Measurements from ENCODE around the gene CAMTA1. TPM values are rescaled to one million over a fixed set of nuclear protein-coding genes. Genes with fewer than 3 reads are reported as not detected.

The CAMTA1 gene
- total and polyA plus RNA-seq, 9 of the 15 experiments (the other 6 are each of a cell fraction or from before 2014, with no cell fraction given): 43.9 to 161 (median 65.9) TPM

GRCh38 chr1:7783826-7784491 lies 998.7 kb downstream of the CAMTA1 start, which contains the start of gene PER3 (continued):
- no peak for TF ChIP-seq TRIM24 (IDR thresholded peaks at IDR 0.05)
- TF ChIP-seq NR2C2 (CRISPR knock-in tag; IDR thresholded peaks at IDR 0.05): no peak
- peak; percentile 76 for TF ChIP-seq NR2C2 (tag; IDR thresholded peaks at IDR 0.05)
- TF ChIP-seq BMI1 (IDR thresholded peaks at IDR 0.05; ENCODE audit: low read length): no peak
- TF ChIP-seq HNRNPUL1 (IDR thresholded peaks at IDR 0.05; ENCODE audit: low read length): no peak
- no peak for TF ChIP-seq ZZZ3 (IDR thresholded peaks at IDR 0.05)
- no peak for TF ChIP-seq SFPQ (IDR thresholded peaks at IDR 0.05; ENCODE audit: low read depth, low read length)
- no peak for TF ChIP-seq SRSF1 (IDR thresholded peaks at IDR 0.05; ENCODE audit: low read depth, low read length)
- TF ChIP-seq POLR2A (conservative IDR thresholded peaks at IDR 0.05): no peak
- TF ChIP-seq, protein P1, sequence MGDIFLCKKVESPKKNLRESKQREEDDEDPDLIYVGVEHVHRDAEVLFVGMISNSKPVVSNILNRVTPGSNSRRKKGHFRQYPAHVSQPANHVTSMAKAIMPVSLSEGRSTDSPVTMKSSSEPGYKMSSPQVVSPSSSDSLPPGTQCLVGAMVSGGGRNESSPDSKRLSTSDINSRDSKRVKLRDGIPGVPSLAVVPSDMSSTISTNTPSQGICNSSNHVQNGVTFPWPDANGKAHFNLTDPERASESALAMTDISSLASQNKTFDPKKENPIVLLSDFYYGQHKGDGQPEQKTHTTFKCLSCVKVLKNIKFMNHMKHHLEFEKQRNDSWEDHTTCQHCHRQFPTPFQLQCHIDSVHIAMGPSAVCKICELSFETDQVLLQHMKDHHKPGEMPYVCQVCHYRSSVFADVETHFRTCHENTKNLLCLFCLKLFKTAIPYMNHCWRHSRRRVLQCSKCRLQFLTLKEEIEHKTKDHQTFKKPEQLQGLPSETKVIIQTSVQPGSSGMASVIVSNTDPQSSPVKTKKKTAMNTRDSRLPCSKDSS (IDR thresholded peaks at IDR 0.05; ENCODE audit: low read depth, partially characterized antibody): no peak
- TF ChIP-seq PHF8 (IDR thresholded peaks at IDR 0.05; ENCODE audit: borderline replicate concordance, low read length): peak; percentile 35; the same call in 1 of the 2 replicates
- no peak for TF ChIP-seq NR4A1 (CRISPR knock-in tag; IDR thresholded peaks at IDR 0.05)
- TF ChIP-seq NR4A1 (tag; IDR thresholded peaks at IDR 0.05): 0 out of 2 replicates have a peak, but pooled peaks have one; percentile 39
- TF ChIP-seq KDM4B (IDR thresholded peaks at IDR 0.05; ENCODE audit: borderline replicate concordance in 2 of 2, low read depth in 1 of 2): no peak
- no peak for TF ChIP-seq E2F3 (CRISPR knock-in tag; IDR thresholded peaks at IDR 0.05)
- TF ChIP-seq EP400 (IDR thresholded peaks at IDR 0.05): no peak
- TF ChIP-seq CCNT2 (IDR thresholded peaks at IDR 0.05; ENCODE audit: borderline replicate concordance, extremely low read depth, insufficient read length, low read depth, low read length): peak; percentile 87
- TF ChIP-seq CSDE1 (IDR thresholded peaks at IDR 0.05): no peak
- no peak for TF ChIP-seq SMAD3 (CRISPR knock-in tag; conservative IDR thresholded peaks at IDR 0.05)
- no peak for TF ChIP-seq TSC22D4 (tag; IDR thresholded peaks at IDR 0.05)
- no peak for TF ChIP-seq PHTF2 (CRISPR knock-in tag; IDR thresholded peaks at IDR 0.05)
- TF ChIP-seq, protein P2, sequence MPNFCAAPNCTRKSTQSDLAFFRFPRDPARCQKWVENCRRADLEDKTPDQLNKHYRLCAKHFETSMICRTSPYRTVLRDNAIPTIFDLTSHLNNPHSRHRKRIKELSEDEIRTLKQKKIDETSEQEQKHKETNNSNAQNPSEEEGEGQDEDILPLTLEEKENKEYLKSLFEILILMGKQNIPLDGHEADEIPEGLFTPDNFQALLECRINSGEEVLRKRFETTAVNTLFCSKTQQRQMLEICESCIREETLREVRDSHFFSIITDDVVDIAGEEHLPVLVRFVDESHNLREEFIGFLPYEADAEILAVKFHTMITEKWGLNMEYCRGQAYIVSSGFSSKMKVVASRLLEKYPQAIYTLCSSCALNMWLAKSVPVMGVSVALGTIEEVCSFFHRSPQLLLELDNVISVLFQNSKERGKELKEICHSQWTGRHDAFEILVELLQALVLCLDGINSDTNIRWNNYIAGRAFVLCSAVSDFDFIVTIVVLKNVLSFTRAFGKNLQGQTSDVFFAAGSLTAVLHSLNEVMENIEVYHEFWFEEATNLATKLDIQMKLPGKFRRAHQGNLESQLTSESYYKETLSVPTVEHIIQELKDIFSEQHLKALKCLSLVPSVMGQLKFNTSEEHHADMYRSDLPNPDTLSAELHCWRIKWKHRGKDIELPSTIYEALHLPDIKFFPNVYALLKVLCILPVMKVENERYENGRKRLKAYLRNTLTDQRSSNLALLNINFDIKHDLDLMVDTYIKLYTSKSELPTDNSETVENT (CRISPR knock-in tag; IDR thresholded peaks at IDR 0.05): 0 out of 2 replicates have a peak, but pooled peaks have one; percentile 14
- TF ChIP-seq NELFE (IDR thresholded peaks at IDR 0.05; ENCODE audit: insufficient read depth, insufficient read length): no peak
- TF ChIP-seq TAL1 (IDR thresholded peaks at IDR 0.05): no peak
- peak; percentile 56 for TF ChIP-seq NFYB (IDR thresholded peaks at IDR 0.05; ENCODE audit: extremely low read depth, insufficient read length)
